ENCODE data around the gene STK33. TPM values are rescaled to one million over a fixed set of nuclear protein-coding genes. Genes with fewer than 3 reads are reported as not detected.
A peak's percentile ranks its signal among the peaks of the same experiment; 100 is the strongest.

STK33 gene
- total and polyA plus RNA-seq, 12 donors, result 6.8 to 36.0 (median 17.2) TPM

GRCh38 chr11:8383227-8383626, 210.8 kb downstream of the STK33 start:
- no peak for DNase-seq
- Histone ChIP-seq H3K4me1 (replicated peaks in 1 of 2) (peaks cover 4 to 13% of the 10 kb centered on the region in 2 donors), H3K27ac (peak overlapping the region; percentile 47 to 73 (median 71)), H3K4me3 (no peak overlapping the region), H3K36me3 (replicated peaks in 1 of 2) (no peaks in the 10 kb centered on the region), H3K9me3 (replicated peaks in 1 of 3) (no peaks in the 10 kb centered on the region), H3K27me3 (no peaks in the 10 kb centered on the region)
- WGBS, 4 donors, result 68 to 100% (median 79%) methylated on average over 1 of the region's 1 CpG
- intact Hi-C loops (cut with DNase I), result loop anchor here in 1 of 2 donors (10.0 kb wide), 1 partner anchor 182 kb away; no protein-coding TSS in a partner anchor
- TF ChIP-seq POLR2A (IDR thresholded peaks at IDR 0.05) (no peak), CTCF (IDR thresholded peaks at IDR 0.05) (no peak)

GRCh38 chr11:8382436-8383053, 211.5 kb downstream of the STK33 start:
- TF ChIP-seq CTCF (IDR thresholded peaks at IDR 0.05) (no peak), POLR2A (IDR thresholded peaks at IDR 0.05) (no peak)
- intact Hi-C loops (cut with DNase I), result loop anchor here in 1 of 2 donors (10.0 kb wide), 1 partner anchor 182 kb away; no protein-coding TSS in a partner anchor
- DNase-seq, result peak; percentile 51 to 82 (median 80)
- WGBS, 4 donors, result 61 to 67% (median 64%) methylated on average over 9 of the region's 9 CpGs
- Histone ChIP-seq H3K27ac (peak overlapping the region; percentile 47 to 73 (median 71)), H3K9me3 (replicated peaks in 1 of 3) (no peaks in the 10 kb centered on the region), H3K27me3 (no peaks in the 10 kb centered on the region), H3K4me3 (no peak overlapping the region), H3K4me1 (replicated peaks in 1 of 2) (peaks cover 4 to 13% of the 10 kb centered on the region in 2 donors), H3K36me3 (replicated peaks in 1 of 2) (no peaks in the 10 kb centered on the region)

GRCh38 chr11:8381871-8382396, 212.1 kb downstream of the STK33 start:
- H3K27me3 ChIP-seq, result no peaks in the 10 kb centered on the region
- intact Hi-C loops (cut with DNase I), result loop anchor here in 1 of 2 donors (10.0 kb wide), 1 partner anchor 183 kb away; no protein-coding TSS in a partner anchor
- H3K4me1 ChIP-seq (replicated peaks in 1 of 2), result peaks cover 4 to 13% of the 10 kb centered on the region in 2 donors
- no peak overlapping the region for H3K4me3 ChIP-seq
- peak in 2 of 7 donors; percentile 26 to 37 for DNase-seq
- H3K36me3 ChIP-seq (replicated peaks in 1 of 2), result no peaks in the 10 kb centered on the region
- 79 to 89% (median 85%) methylated on average over 10 to 13 of the region's 13 CpGs for WGBS, 4 donors
- TF ChIP-seq CTCF (IDR thresholded peaks at IDR 0.05) (no peak), POLR2A (IDR thresholded peaks at IDR 0.05) (no peak)
- peak overlapping the region in 2 of 5 donors; percentile 71 to 73 for H3K27ac ChIP-seq
- no peaks in the 10 kb centered on the region for H3K9me3 ChIP-seq (replicated peaks in 1 of 3)

DNA sequence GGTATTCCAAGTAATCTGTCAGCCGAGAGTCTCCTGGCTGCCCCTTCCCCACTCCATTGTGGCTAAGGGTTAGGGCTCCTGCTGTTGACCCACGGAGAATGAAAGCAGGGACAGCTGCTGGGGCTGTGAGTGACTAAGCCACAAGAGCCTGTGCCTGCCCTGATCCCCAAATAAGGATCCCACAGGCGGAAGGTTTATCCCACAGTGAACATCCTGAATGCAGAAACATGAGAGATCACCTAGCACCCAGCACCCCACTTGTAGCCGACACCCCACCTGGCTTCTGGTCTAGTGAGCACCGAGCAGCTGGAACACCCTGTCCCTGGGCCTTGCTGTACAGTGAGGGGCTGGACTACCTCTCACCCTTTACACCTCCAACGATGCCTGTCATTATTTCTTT, 212.7 kb downstream of the STK33 start:
- WGBS, 4 donors, result 90 to 93% (median 92%) methylated on average over 6 of the region's 6 CpGs
- no peaks in the 10 kb centered on the region for H3K36me3 ChIP-seq (replicated peaks in 1 of 2)
- H3K9me3 ChIP-seq (replicated peaks in 1 of 3), result no peaks in the 10 kb centered on the region
- H3K4me1 ChIP-seq (replicated peaks in 1 of 2), result peaks cover 4 to 13% of the 10 kb centered on the region in 2 donors
- no peak for TF ChIP-seq POLR2A (IDR thresholded peaks at IDR 0.05)
- no peak for TF ChIP-seq CTCF (IDR thresholded peaks at IDR 0.05)
- DNase-seq, result no peak
- H3K27me3 ChIP-seq, result no peaks in the 10 kb centered on the region
- H3K4me3 ChIP-seq, result no peak overlapping the region
- no peak overlapping the region for H3K27ac ChIP-seq
- intact Hi-C loops (cut with DNase I), result loop anchor here in 1 of 2 donors (10.0 kb wide), 1 partner anchor 183 kb away; no protein-coding TSS in a partner anchor

All from adrenal gland (tissue), 12 donors.